Measurements from ENCODE around the gene MKRN2OS.

MKRN2OS gene

GRCh38 chr3:12545473-12545791, at the start of gene MKRN2OS:
Gene MKRN2OS, minus strand, starts transcription at chr3:12545499. Its CDS starts 35 bp downstream, at chr3:12545464.
- in situ Hi-C loops (cut with MboI; ENCODE audit: low sequenced_read_pairs) = no loop called here

- in situ Hi-C loops (cut with MboI; ENCODE audit: low sequenced_read_pairs) = no loop called here
Observed at GRCh38 chr3:12593473-12593872, 48.2 kb upstream of the MKRN2OS start.

- in situ Hi-C loops (cut with MboI; ENCODE audit: low sequenced_read_pairs) = no loop called here
Observed at GRCh38 chr3:12591997-12592715, 46.9 kb upstream of the MKRN2OS start.

- in situ Hi-C loops (cut with MboI; ENCODE audit: low sequenced_read_pairs) = no loop called here
Observed at GRCh38 chr3:12591456-12591855, 46.2 kb upstream of the MKRN2OS start.

GRCh38 chr3:12590096-12590495, 44.8 kb upstream of the MKRN2OS start:
- in situ Hi-C loops (cut with MboI; ENCODE audit: low sequenced_read_pairs) = no loop called here

- in situ Hi-C loops (cut with MboI; ENCODE audit: low sequenced_read_pairs) = no loop called here
Observed at GRCh38 chr3:12588039-12589009, 43.0 kb upstream of the MKRN2OS start.

- in situ Hi-C loops (cut with MboI; ENCODE audit: low sequenced_read_pairs) = no loop called here
Observed at GRCh38 chr3:12586403-12586802, 41.1 kb upstream of the MKRN2OS start.

GRCh38 chr3:12585970-12586369, 40.7 kb upstream of the MKRN2OS start:
- in situ Hi-C loops (cut with MboI; ENCODE audit: low sequenced_read_pairs) = no loop called here

GRCh38 chr3:12585181-12585580, 39.9 kb upstream of the MKRN2OS start:
- in situ Hi-C loops (cut with MboI; ENCODE audit: low sequenced_read_pairs) = no loop called here

GRCh38 chr3:12584083-12584482, 38.8 kb upstream of the MKRN2OS start:
- in situ Hi-C loops (cut with MboI; ENCODE audit: low sequenced_read_pairs) = no loop called here

GRCh38 chr3:12583280-12583679, 38.0 kb upstream of the MKRN2OS start:
- in situ Hi-C loops (cut with MboI; ENCODE audit: low sequenced_read_pairs) = no loop called here

GRCh38 chr3:12582730-12583129, 37.4 kb upstream of the MKRN2OS start:
- in situ Hi-C loops (cut with MboI; ENCODE audit: low sequenced_read_pairs) = no loop called here

- in situ Hi-C loops (cut with MboI; ENCODE audit: low sequenced_read_pairs) = no loop called here
Observed at GRCh38 chr3:12579905-12580304, 34.6 kb upstream of the MKRN2OS start.

GRCh38 chr3:12579456-12579855, 34.2 kb upstream of the MKRN2OS start:
- in situ Hi-C loops (cut with MboI; ENCODE audit: low sequenced_read_pairs) = no loop called here

- in situ Hi-C loops (cut with MboI; ENCODE audit: low sequenced_read_pairs) = no loop called here
Observed at GRCh38 chr3:12578742-12579141, 33.4 kb upstream of the MKRN2OS start.

GRCh38 chr3:12577379-12577778, 32.1 kb upstream of the MKRN2OS start:
- in situ Hi-C loops (cut with MboI; ENCODE audit: low sequenced_read_pairs) = no loop called here

GRCh38 chr3:12574661-12575060, 29.4 kb upstream of the MKRN2OS start:
- in situ Hi-C loops (cut with MboI; ENCODE audit: low sequenced_read_pairs) = no loop called here

- in situ Hi-C loops (cut with MboI; ENCODE audit: low sequenced_read_pairs) = no loop called here
Observed at GRCh38 chr3:12574131-12574530, 28.8 kb upstream of the MKRN2OS start.

GRCh38 chr3:12571986-12572385, 26.7 kb upstream of the MKRN2OS start:
- in situ Hi-C loops (cut with MboI; ENCODE audit: low sequenced_read_pairs) = no loop called here

GRCh38 chr3:12569836-12570235, 24.5 kb upstream of the MKRN2OS start:
- in situ Hi-C loops (cut with MboI; ENCODE audit: low sequenced_read_pairs) = no loop called here

- in situ Hi-C loops (cut with MboI; ENCODE audit: low sequenced_read_pairs) = no loop called here
Observed at GRCh38 chr3:12568747-12569146, 23.4 kb upstream of the MKRN2OS start.

GRCh38 chr3:12566976-12567375, 21.7 kb upstream of the MKRN2OS start:
- in situ Hi-C loops (cut with MboI; ENCODE audit: low sequenced_read_pairs) = no loop called here
